ENCODE measurements around the gene TLE1. TPM values are rescaled to one million over a fixed set of nuclear protein-coding genes. Genes with fewer than 3 reads are reported as not detected.

Gene TLE1
- total and polyA plus RNA-seq, 9 of the 15 experiments (the other 6 are each of a cell fraction or from before 2014, with no cell fraction given) = 0.11 TPM; not detected in 8

DNA sequence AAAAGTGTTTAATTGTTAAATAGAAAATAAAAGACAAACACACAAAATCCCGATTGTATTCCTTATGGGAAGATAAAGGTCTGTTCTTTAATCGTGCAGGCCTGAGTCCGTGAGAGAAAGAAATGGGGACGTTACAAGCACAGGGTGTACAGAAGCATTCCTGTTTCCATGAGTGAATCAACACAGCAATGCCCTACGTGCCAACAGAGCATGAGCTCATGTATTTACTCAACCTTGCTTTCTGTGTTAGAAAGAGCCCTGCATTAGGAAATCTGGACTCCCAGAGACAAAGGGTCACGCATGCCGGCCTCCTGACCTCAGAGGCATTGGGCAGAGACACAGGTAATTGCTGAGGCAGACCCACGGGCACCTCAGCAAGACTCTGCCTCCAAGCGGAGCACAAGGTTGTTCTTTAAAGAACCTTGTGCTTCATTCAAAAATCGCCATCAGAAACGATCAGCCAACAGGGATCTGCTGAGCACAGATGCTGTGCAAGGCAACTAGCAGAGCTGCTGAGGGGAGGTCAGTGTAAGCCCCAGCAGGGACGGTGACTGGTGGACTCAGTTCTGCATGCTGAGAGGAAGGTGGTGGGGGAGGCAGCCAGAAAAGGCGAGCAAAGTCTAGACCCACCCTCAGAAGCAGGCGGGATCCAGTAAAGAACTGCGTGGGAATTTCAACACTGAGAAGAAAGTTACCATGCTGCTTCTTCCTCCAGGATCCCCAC is 101.0 kb downstream of the TLE1 start:
- POLR2A ChIA-PET = interaction anchor here (0.8 kb wide), 1 partner anchor 12 kb away, joined by 4 read pairs; no protein-coding TSS in a partner anchor
- WGBS (ENCODE audit: insufficient coverage, low coverage, missing lambda C conversion rate) = 0% methylated on average over 13 of the region's 15 CpGs
- H3K9me1 ChIP-seq (ENCODE audit: control insufficient read depth, insufficient read depth, low read length) = no peaks in the 10 kb centered on the region
- H3K79me2 ChIP-seq (ENCODE audit: control insufficient read depth, insufficient read depth, low read length) = no peaks in the 10 kb centered on the region
- intact Hi-C loops (cut with micrococcal nuclease) = no loop called here
- no peak for FAIRE-seq
- H3K36me3 ChIP-seq (ENCODE audit: control insufficient read depth, insufficient read depth, low read length) = no peaks in the 10 kb centered on the region
- CTCF ChIA-PET (ENCODE audit: low intra/inter-chr PET ratio) = no interaction called here
- H4K20me1 ChIP-seq (replicated peaks; ENCODE audit: control insufficient read depth, insufficient read depth, low read length) = no peaks in the 10 kb centered on the region
- H3K4me1 ChIP-seq (replicated peaks in 1 of 2; ENCODE audit: control insufficient read depth in 2 of 2, insufficient read depth in 2 of 2, low read length in 2 of 2) = no peaks in the 10 kb centered on the region
- no peak overlapping the region for H3K9ac ChIP-seq (ENCODE audit: insufficient read depth in 1 of 2, low read depth in 2 of 2, low read length in 2 of 2)
- no peaks in the 10 kb centered on the region for H3K9me3 ChIP-seq (replicated peaks; ENCODE audit: control insufficient read depth, insufficient read depth, low read depth, low read length)
- no peak for ATAC-seq
- in situ Hi-C loops (cut with MboI) = no loop called here
- no TSS peak for BruUV-seq (replicated peaks)
- H2AFZ ChIP-seq (ENCODE audit: low read depth, low read length) = no peak overlapping the region
- no peak overlapping the region for H3K4me2 ChIP-seq (ENCODE audit: insufficient read depth, low read length)
- no peak overlapping the region for H3K4me3 ChIP-seq
- no peaks in the 10 kb centered on the region for H3K27me3 ChIP-seq (ENCODE audit: control insufficient read depth in 2 of 2, insufficient read depth in 2 of 2, low read length in 2 of 2)
- no peak for DNase-seq (ENCODE audit: extremely low read depth in 1 of 4, low spot score in 3 of 4)
- no peak overlapping the region for H3K27ac ChIP-seq (ENCODE audit: extremely low read depth, low read depth, low read length)
- TF ChIP-seq, protein P1, sequence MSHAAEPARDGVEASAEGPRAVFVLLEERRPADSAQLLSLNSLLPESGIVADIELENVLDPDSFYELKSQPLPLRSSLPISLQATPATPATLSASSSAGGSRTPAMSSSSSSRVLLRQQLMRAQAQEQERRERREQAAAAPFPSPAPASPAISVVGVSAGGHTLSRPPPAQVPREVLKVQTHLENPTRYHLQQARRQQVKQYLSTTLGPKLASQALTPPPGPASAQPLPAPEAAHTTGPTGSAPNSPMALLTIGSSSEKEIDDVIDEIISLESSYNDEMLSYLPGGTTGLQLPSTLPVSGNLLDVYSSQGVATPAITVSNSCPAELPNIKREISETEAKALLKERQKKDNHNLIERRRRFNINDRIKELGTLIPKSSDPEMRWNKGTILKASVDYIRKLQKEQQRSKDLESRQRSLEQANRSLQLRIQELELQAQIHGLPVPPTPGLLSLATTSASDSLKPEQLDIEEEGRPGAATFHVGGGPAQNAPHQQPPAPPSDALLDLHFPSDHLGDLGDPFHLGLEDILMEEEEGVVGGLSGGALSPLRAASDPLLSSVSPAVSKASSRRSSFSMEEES (CRISPR knock-in tag; IDR thresholded peaks at IDR 0.05) = no peak
- no peak for TF ChIP-seq PCBP1 (IDR thresholded peaks at IDR 0.05; ENCODE audit: low read depth, low read length, poor library complexity, severe bottlenecking)
- TF ChIP-seq, protein P2, sequence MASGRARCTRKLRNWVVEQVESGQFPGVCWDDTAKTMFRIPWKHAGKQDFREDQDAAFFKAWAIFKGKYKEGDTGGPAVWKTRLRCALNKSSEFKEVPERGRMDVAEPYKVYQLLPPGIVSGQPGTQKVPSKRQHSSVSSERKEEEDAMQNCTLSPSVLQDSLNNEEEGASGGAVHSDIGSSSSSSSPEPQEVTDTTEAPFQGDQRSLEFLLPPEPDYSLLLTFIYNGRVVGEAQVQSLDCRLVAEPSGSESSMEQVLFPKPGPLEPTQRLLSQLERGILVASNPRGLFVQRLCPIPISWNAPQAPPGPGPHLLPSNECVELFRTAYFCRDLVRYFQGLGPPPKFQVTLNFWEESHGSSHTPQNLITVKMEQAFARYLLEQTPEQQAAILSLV (tag; IDR thresholded peaks at IDR 0.05) = no peak
- TF ChIP-seq NBN (IDR thresholded peaks at IDR 0.05; ENCODE audit: low read depth) = no peak
- no peak for TF ChIP-seq CEBPB (tag; IDR thresholded peaks at IDR 0.05)
- TF ChIP-seq ZFP1 (CRISPR knock-in tag; IDR thresholded peaks at IDR 0.05) = no peak
- TF ChIP-seq ZNF644 (tag; IDR thresholded peaks at IDR 0.05; ENCODE audit: low read depth) = no peak
- TF ChIP-seq NFRKB (IDR thresholded peaks at IDR 0.05; ENCODE audit: low read depth) = no peak
- no peak for TF ChIP-seq FOXM1 (IDR thresholded peaks at IDR 0.05; ENCODE audit: low read depth)
- no peak for TF ChIP-seq FOXM1 (CRISPR knock-in tag; IDR thresholded peaks at IDR 0.05; ENCODE audit: low read depth)
- TF ChIP-seq POLR2AphosphoS5 (IDR thresholded peaks at IDR 0.05; ENCODE audit: control insufficient read depth, insufficient read depth, low read depth, low read length) = no peak
- TF ChIP-seq, protein P3, sequence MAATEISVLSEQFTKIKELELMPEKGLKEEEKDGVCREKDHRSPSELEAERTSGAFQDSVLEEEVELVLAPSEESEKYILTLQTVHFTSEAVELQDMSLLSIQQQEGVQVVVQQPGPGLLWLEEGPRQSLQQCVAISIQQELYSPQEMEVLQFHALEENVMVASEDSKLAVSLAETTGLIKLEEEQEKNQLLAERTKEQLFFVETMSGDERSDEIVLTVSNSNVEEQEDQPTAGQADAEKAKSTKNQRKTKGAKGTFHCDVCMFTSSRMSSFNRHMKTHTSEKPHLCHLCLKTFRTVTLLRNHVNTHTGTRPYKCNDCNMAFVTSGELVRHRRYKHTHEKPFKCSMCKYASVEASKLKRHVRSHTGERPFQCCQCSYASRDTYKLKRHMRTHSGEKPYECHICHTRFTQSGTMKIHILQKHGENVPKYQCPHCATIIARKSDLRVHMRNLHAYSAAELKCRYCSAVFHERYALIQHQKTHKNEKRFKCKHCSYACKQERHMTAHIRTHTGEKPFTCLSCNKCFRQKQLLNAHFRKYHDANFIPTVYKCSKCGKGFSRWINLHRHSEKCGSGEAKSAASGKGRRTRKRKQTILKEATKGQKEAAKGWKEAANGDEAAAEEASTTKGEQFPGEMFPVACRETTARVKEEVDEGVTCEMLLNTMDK (IDR thresholded peaks at IDR 0.05; ENCODE audit: borderline replicate concordance, insufficient read depth, low read depth, low read length, poor library complexity, severe bottlenecking) = no peak
- TF ChIP-seq MIER1 (IDR thresholded peaks at IDR 0.05; ENCODE audit: low read depth) = no peak
- TF ChIP-seq, protein P4, sequence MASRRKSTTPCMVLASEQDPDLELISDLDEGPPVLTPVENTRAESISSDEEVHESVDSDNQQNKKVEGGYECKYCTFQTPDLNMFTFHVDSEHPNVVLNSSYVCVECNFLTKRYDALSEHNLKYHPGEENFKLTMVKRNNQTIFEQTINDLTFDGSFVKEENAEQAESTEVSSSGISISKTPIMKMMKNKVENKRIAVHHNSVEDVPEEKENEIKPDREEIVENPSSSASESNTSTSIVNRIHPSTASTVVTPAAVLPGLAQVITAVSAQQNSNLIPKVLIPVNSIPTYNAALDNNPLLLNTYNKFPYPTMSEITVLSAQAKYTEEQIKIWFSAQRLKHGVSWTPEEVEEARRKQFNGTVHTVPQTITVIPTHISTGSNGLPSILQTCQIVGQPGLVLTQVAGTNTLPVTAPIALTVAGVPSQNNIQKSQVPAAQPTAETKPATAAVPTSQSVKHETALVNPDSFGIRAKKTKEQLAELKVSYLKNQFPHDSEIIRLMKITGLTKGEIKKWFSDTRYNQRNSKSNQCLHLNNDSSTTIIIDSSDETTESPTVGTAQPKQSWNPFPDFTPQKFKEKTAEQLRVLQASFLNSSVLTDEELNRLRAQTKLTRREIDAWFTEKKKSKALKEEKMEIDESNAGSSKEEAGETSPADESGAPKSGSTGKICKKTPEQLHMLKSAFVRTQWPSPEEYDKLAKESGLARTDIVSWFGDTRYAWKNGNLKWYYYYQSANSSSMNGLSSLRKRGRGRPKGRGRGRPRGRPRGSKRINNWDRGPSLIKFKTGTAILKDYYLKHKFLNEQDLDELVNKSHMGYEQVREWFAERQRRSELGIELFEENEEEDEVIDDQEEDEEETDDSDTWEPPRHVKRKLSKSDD (conservative IDR thresholded peaks at IDR 0.05; ENCODE audit: low read length) = no peak
- no peak for TF ChIP-seq GABPB2 (CRISPR knock-in tag; conservative IDR thresholded peaks at IDR 0.05)
